ENCODE measurements around the gene TARBP1.

GRCh38 chr1:234452406-234452965 is 26.5 kb downstream of the TARBP1 start:
- TF ChIP-seq CTCF (IDR thresholded peaks at IDR 0.05) (no peak), POLR2A (IDR thresholded peaks at IDR 0.05) (no peak)

All from thyroid gland (tissue), 4 donors.